Suprapubic skin (tissue), 4 donors: ENCODE data around the gene PNO1. TPM values are rescaled to one million over a fixed set of nuclear protein-coding genes. Genes with fewer than 3 reads are reported as not detected.
A peak's percentile ranks its signal among the peaks of the same experiment; 100 is the strongest.
"Not testable (repeated sequence)": the region's sequence is repeated elsewhere in the genome, so short reads cannot be mapped to it uniquely, and the experiment has no call there.

Experiments
- DNase-seq, 2 donors: peaks; one replicate each; pipeline ENCODE4 v3.0.0-alpha.2; 2019; ENCODE audit warnings: low spot score in 2 of 2
- H3K27ac ChIP-seq: fragments of 200-600 bp; sonication (generic); one replicate; pipeline ENCODE4 v1.5.1; 2019
- H3K27me3 ChIP-seq: fragments of 200-600 bp; sonication (generic); one replicate; pipeline ENCODE4 v1.5.1; 2019
- H3K36me3 ChIP-seq: fragments of 200-600 bp; sonication (generic); one replicate; pipeline ENCODE4 v1.5.1; 2019
- H3K4me1 ChIP-seq: fragments of 200-600 bp; sonication (generic); one replicate; pipeline ENCODE4 v1.5.1; 2019
- H3K4me3 ChIP-seq: fragments of 200-600 bp; sonication (generic); one replicate; pipeline ENCODE4 v1.5.1; 2019; ENCODE audit warnings: mild to moderate bottlenecking
- H3K9me3 ChIP-seq: fragments of 200-600 bp; sonication (generic); one replicate; pipeline ENCODE4 v1.5.1; 2019
- CTCF ChIP-seq, 2 donors: fragments of 200-600 bp in 1 of 2; fragments of 450-650 bp in 1 of 2; sonication (generic) in 1 of 2; IDR thresholded peaks; one replicate each; pipeline ENCODE4 v1.5.1; 2016 to 2019; ENCODE audit warnings: antibody characterized with exemption in 2 of 2, mild to moderate bottlenecking in 1 of 2, moderate library complexity in 1 of 2
- EP300 ChIP-seq: sonication (generic); formaldehyde crosslinking; IDR thresholded peaks from one replicate; pipeline ENCODE4 v1.6.1; 2017; ENCODE audit warnings: antibody characterized with exemption
- POLR2A ChIP-seq, 2 donors: fragments of 450-650 bp; IDR thresholded peaks; one replicate each; pipeline ENCODE4 v1.6.1; 2017; ENCODE audit warnings: antibody characterized with exemption in 2 of 2, mild to moderate bottlenecking in 2 of 2, moderate library complexity in 2 of 2
- POLR2AphosphoS5 ChIP-seq, 3 donors: sonication (generic); formaldehyde crosslinking; IDR thresholded peaks; one replicate each; pipeline ENCODE4 v1.6.1; 2017; ENCODE audit warnings: antibody characterized with exemption in 3 of 3
- WGBS: methylation state at CpG from one replicate; pipeline ENCODE4 v1.1.5; 2018; 5-methylcytosine and 5-hydroxymethylcytosine counted together
- total RNA-seq, 4 donors: library from RNA; depleted of rRNA; stranded (reverse); fragments of >200 nt; gene quantifications; one replicate each; pipeline ENCODE4 v1.1.0, GENCODE V29; 2016

Gene PNO1
- 10 to 100 TPM in 3 of 4 donors, 1 to 10 TPM in 1; 8.4 to 20.2 (median 15.5) TPM for total RNA-seq

DNA sequence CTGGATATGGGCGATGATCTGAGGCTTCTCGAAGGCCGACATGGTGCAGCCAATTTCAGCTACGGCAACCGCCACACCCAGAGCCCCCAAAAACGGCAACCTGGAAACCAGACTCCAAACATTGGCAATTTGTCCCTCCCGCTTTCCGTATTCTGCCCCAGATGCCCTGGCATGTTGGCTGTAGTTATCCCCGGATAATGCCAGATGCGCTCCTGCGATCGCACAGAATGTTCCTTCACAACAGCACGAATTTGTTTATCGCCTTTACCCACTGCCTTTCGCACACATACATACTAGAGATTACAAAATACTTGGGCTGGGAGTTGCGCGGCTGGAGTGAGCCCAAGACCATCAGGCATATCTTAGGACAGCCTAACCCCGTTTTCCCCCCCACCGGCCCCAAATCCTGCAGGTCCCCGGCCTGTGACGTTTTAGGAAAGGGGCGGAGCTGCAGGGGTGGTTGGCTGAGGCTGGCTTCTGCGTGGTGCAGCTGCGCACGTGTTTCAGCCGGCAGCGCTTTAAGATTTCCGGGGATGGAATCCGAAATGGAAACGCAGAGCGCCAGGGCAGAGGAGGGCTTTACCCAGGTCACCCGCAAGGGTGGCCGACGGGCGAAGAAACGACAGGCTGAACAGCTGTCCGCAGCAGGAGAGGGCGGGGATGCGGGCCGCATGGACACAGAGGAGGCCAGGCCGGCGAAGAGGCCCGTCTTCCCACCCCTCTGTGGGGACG is at the start of gene PNO1:
Gene PNO1 (plus strand): TSS at position 487 of the 732 bp plus-strand sequence. CDS start 47 bp downstream, at position 534.
- 1% methylated on average over 36 of the region's 44 CpGs for WGBS

DNA sequence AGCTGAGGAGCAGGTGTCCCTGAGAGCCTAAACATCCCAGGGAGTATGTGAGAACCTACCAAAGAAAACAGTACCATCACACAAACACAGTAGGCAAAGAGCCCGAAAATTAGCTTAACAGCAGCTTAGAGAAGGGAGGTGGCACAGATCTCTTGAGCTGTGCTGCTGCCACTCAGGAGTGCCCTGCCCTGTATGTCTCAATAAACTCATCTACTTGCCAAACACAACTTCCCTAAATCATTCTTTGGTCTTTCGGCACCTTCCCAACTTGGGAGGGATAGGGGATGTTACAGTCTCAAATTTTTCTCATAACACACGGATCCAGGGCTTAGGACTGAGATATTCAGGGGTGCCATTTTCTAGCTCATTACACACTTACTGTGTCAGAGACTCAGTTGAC is 49.6 kb upstream of the PNO1 start:
- no peaks in the 10 kb centered on the region for H3K27me3 ChIP-seq
- DNase-seq: no peak
- no peak overlapping the region for H3K27ac ChIP-seq
- no peak overlapping the region for H3K4me3 ChIP-seq
- H3K4me1 ChIP-seq: peaks cover 4% of the 10 kb centered on the region
- TF ChIP-seq CTCF (IDR thresholded peaks at IDR 0.05) (no peak), EP300 (no peak), POLR2AphosphoS5 (IDR thresholded peaks at IDR 0.05) (no peak), POLR2A (IDR thresholded peaks at IDR 0.05) (no peak)
- WGBS: 60% methylated on average over 3 of the region's 3 CpGs
- no peaks in the 10 kb centered on the region for H3K9me3 ChIP-seq
- H3K36me3 ChIP-seq: no peaks in the 10 kb centered on the region

More for the DNA sequence above, at the start of gene PNO1:
- Histone ChIP-seq H3K36me3 (peaks cover 19% of the 10 kb centered on the region), H3K27ac (peak within 1 kb of the TSS; percentile 97), H3K9me3 (no peaks in the 10 kb centered on the region), H3K4me3 (peak within 1 kb of the TSS; percentile 96), H3K4me1 (peaks cover 30% of the 10 kb centered on the region), H3K27me3 (no peaks in the 10 kb centered on the region)
- peak; percentile 97 to 98 for DNase-seq
- TF ChIP-seq POLR2AphosphoS5 (IDR thresholded peaks at IDR 0.05): peak in 2 of 3 donors; percentile 60 to 97
- peak in 1 of 2 donors; percentile 23 for TF ChIP-seq CTCF (IDR thresholded peaks at IDR 0.05)
- TF ChIP-seq EP300: no peak
- peak in 1 of 2 donors; percentile 54 for TF ChIP-seq POLR2A (IDR thresholded peaks at IDR 0.05)

DNA sequence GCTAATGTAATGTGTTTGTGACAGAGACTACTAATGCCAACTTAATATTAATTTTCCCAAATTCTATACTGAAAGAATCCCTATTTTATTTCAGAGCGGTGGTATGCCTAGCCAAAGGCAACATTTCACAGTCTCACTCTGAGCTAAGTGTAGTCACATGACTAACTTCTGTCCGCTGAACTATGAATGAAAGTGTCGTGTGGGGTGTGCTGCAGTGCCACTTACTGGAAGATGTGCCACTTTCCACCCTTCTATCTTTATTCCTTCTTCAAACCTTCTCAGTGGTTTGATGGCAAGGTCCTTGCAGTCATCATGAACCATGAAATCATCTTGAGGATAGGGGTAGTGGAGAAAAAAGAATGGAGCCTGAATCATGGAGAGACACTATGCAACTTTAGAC is 47.6 kb upstream of the PNO1 start:
- H3K4me1 ChIP-seq: no peaks in the 10 kb centered on the region
- no peaks in the 10 kb centered on the region for H3K36me3 ChIP-seq
- H3K9me3 ChIP-seq: no peaks in the 10 kb centered on the region
- 60% methylated on average over 3 of the region's 3 CpGs for WGBS
- DNase-seq: no peak
- TF ChIP-seq CTCF (IDR thresholded peaks at IDR 0.05) (no peak), POLR2A (IDR thresholded peaks at IDR 0.05) (no peak), POLR2AphosphoS5 (IDR thresholded peaks at IDR 0.05) (no peak), EP300 (no peak)
- no peaks in the 10 kb centered on the region for H3K27me3 ChIP-seq
- H3K27ac ChIP-seq: no peak overlapping the region
- H3K4me3 ChIP-seq: no peak overlapping the region

DNA sequence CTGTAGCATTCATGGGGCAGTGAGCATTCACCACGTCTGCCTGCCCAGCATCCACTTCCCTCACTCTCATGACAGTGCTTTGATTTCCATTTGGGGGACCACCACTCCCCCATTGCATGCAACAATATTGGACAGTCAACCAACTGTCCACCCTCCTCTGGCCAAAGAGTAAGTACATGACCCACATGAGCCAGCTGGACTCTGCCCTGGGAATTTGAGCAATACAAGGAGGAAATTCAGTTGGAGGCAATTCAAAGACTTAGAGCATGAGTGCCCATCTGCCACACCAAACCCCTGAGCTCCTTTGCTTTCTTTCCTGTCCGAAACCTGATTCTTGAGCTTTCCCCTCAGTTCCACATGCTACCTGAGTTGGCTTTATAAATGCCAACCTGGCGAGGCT is 41.7 kb upstream of the PNO1 start:
- no peak overlapping the region for H3K27ac ChIP-seq
- TF ChIP-seq POLR2A (IDR thresholded peaks at IDR 0.05) (no peak), EP300 (no peak), CTCF (IDR thresholded peaks at IDR 0.05) (no peak), POLR2AphosphoS5 (IDR thresholded peaks at IDR 0.05) (no peak)
- H3K27me3 ChIP-seq: no peaks in the 10 kb centered on the region
- WGBS: 86% methylated on average over 3 of the region's 3 CpGs
- no peak overlapping the region for H3K4me3 ChIP-seq
- no peaks in the 10 kb centered on the region for H3K9me3 ChIP-seq
- no peaks in the 10 kb centered on the region for H3K36me3 ChIP-seq
- no peak for DNase-seq
- H3K4me1 ChIP-seq: no peaks in the 10 kb centered on the region

DNA sequence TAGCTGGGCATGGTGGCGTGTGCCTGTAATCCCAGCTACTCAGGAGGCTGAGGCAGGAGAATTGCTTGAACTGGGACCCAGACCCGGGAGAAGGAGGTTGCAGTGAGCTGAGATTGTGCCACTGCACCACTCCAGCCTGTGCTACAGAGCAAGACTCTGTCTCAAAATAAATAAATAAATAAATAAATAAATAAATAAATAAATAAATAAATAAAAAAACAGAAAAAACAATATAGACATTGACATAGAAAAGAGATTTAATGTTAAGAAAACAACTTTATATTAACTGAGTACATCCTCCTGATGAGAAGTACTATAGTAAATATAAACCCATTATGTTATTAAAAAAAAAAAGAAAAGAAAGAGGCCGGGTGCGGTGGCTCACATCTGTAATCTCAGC is 39.8 kb upstream of the PNO1 start:
- not testable (repeated sequence) for H3K4me3 ChIP-seq, H3K27me3 ChIP-seq, H3K36me3 ChIP-seq, DNase-seq, H3K4me1 ChIP-seq, H3K27ac ChIP-seq, H3K9me3 ChIP-seq
- WGBS: 93% methylated on average over 4 of the region's 4 CpGs
